KOPT-K1 (cell line): Measurements from ENCODE around the gene FRMD1.

Source experiments
- H3K27ac ChIP-seq: fragments of 200-600 bp; sonication (generic); 2 replicates; pipeline ENCODE4 v1.5.1; 2016; ENCODE audit warnings: antibody characterized with exemption, mild to moderate bottlenecking, low read depth, low read length; ENCODE audit not compliant: poor library complexity, severe bottlenecking
- H3K36me3 ChIP-seq: fragments of 200-600 bp; sonication (generic); 2 replicates; pipeline ENCODE4 v1.5.1; 2017; ENCODE audit warnings: antibody characterized with exemption, mild to moderate bottlenecking, low read length, moderate library complexity; ENCODE audit not compliant: insufficient read depth
- H3K9me3 ChIP-seq: fragments of 200-600 bp; sonication (generic); 2 replicates; pipeline ENCODE4 v1.5.1; 2017; ENCODE audit warnings: antibody characterized with exemption, low read length, mild to moderate bottlenecking; ENCODE audit not compliant: insufficient read depth, poor library complexity, severe bottlenecking

The FRMD1 gene

DNA sequence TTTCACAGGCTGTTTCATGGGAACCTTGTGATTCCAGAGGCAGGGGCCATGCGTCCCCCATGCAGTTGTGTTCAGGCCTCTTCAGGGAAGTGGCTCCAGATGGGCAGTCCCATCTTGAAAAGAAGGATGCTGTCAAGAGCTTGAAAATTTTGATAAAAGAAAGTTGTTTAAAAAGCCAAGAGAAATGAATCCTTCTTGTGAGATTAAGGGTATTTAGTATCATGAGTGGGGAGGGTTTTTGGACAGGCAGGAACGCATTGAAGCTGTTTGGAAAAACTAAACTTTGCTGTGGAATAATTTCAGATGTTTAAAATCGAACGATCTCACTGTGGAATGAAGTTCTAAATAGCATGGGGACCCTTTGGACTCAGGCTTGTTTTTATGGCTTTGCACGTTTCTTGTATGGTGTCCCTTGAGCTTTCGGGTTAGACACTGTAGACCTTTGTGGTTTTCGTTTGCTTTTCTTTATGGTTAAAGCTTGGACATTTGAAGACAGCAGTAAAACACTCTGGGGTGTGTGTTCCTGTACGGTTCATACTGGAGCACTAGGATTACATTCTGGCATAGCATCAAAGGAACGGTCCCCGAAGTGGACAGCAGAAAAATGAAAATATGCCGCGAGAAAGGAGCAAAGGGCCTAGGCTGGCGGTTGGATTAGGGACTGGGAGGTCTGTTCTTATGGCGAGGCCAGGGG, 63.4 kb downstream of the FRMD1 start:
- Histone ChIP-seq H3K27ac (no peak overlapping the region), H3K9me3 (peaks cover 37% of the 10 kb centered on the region), H3K36me3 (no peaks in the 10 kb centered on the region)

DNA sequence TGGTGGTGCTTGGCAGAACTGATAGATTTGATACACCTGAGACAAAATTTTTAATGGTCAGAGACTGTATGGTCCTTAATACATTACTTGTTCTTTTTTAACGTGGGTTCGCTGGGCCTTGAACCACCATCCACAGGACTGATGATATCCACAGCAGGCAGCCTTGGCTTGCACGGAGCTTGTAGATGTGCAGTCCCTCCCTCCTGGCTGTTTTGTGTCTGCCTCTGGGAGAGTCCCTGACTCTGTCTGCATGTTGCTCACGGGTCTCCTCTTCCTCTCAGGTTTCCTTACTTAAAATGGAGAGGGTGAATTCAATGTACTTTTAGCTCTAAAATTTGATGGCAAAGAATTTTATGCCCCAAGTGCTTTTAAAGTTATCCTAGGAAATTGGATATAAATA, 64.0 kb downstream of the FRMD1 start:
- Histone ChIP-seq H3K27ac (no peak overlapping the region), H3K36me3 (no peaks in the 10 kb centered on the region), H3K9me3 (peaks cover 38% of the 10 kb centered on the region)

DNA sequence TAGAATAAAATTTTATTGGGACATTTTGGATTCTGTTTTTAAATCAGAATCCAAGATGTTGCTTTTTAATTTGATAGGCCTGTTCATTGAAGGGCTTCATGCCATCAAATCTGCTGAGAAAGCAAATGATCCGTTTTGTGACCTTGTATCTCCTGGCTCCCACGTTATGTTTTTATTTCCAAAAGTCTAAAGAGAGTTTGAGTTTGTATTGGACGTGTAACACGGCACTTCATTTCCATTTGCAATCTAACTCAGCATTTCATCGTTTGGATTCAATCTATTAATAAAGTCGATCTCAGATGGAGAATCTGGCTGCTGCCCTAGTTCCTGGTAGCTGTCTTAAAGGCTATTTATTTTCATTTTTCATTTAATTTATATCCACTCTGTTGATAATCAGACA, 64.6 kb downstream of the FRMD1 start:
- Histone ChIP-seq H3K27ac (no peak overlapping the region), H3K36me3 (no peaks in the 10 kb centered on the region), H3K9me3 (peaks cover 38% of the 10 kb centered on the region)

DNA sequence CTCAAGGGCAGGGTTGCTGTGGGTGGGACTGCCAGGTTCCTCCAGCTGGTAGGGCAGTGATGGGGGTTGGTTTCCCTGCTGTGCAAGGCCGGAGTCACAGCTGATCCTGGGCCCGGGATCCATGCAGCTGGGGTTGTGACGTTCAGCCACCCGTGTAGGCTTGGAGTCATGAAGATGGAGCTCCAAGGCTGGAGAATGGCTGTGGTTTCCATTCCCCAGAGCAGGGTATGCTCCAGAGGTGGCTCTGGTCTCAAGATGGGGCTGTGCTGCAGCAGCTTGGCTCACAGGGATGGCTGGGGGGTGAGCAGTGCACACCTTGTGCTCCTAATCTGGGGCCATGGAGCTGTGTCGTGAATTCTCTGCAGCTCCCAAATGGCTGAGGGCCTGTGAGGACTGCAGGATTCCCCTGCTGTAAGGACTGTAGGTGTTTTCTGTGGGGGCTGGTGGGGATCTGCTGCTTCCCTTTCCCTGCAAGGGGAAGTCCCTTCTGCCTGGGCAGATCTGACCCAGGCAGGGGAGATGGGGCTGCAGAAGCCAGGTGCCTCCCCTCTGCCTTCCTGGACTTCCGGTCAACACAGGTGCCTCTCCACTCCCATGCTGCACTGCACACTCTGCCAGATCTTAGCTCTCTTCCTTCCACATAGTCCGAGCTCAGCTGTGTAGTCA, 65.6 kb downstream of the FRMD1 start:
- Histone ChIP-seq H3K27ac (no peak overlapping the region), H3K9me3 (peaks cover 38% of the 10 kb centered on the region), H3K36me3 (no peaks in the 10 kb centered on the region)

DNA sequence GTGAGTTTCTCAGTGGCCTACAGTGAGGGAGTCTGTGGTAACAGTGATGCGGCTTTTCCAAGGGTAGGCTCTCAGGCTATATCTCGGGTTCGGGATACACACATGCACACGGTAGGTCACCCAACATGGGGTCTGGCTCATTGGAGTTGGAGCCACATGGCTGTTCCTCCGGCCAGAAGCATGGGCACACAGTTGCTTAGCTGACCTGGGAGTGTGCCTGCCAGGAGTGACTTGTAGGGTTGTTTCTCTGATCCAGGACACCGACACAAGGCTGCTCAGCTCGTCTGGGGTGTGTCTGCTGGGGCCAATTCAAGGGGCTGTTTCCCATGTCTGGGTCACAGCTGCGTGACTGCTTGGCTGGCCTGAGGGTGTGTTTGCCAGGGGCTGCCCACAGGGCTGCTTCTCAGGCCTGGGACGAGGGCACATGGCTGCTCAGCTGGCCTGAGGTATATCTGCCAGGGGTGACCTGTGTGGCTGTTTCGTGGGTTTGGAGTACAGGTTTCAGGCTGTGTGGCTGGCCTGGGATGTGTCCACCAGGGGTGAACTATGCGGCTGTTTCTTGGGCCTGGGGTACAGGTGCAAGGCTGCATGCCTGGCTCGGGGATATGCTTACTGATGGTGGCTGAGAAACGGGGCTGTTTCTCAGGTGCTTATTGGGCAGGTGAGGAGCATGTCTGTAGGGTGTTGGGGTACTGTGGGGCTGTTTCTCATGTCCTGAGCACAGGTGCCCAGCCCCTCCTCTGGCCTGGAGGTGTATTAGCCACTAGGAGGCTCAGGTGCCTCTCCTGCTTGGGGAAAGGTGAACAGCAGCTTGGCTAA, 66.4 kb downstream of the FRMD1 start:
- peaks cover 38% of the 10 kb centered on the region for H3K9me3 ChIP-seq
- no peaks in the 10 kb centered on the region for H3K36me3 ChIP-seq
- no peak overlapping the region for H3K27ac ChIP-seq

DNA sequence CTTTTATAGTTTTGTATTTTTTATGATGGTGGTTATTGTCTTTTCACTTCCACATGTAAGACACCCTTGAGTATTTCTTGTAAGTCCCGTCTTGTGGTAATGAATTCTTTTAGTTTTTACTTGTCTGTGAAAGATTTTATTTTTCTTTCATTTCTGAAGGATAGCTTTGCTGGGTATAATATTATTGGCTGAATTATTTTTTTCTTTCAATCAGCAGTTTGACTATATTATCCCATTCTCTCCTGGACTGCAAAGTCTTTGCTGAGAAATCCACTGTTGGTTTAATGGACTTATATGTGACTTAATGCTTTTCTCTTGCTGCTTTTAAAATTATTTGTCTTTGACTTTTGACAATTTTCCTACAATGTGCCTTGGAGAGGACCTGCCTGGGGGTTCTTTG, 67.7 kb downstream of the FRMD1 start:
- H3K9me3 ChIP-seq, result peaks cover 38% of the 10 kb centered on the region
- H3K27ac ChIP-seq, result no peak overlapping the region
- no peaks in the 10 kb centered on the region for H3K36me3 ChIP-seq

DNA sequence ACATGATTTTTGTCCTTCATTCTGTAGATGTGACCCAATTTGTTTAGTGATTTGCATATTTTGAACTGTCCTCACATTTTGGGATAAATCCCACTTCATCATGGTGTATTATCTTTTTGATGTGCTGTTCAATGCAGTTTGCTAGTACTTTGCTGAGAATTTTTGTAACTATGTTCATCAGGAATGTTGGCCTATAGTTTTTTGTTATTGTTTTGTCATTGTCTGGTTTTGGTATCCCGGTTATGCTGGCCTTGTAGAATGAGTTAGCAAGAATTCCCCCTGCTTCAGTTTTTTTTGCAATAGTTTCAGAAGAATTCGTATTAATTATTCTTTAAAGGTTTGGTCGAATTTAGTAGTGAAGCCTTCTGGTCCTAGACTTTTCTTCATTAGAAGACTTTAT, 69.7 kb downstream of the FRMD1 start:
- no peak overlapping the region for H3K27ac ChIP-seq
- H3K36me3 ChIP-seq, result no peaks in the 10 kb centered on the region
- peaks cover 31% of the 10 kb centered on the region for H3K9me3 ChIP-seq

DNA sequence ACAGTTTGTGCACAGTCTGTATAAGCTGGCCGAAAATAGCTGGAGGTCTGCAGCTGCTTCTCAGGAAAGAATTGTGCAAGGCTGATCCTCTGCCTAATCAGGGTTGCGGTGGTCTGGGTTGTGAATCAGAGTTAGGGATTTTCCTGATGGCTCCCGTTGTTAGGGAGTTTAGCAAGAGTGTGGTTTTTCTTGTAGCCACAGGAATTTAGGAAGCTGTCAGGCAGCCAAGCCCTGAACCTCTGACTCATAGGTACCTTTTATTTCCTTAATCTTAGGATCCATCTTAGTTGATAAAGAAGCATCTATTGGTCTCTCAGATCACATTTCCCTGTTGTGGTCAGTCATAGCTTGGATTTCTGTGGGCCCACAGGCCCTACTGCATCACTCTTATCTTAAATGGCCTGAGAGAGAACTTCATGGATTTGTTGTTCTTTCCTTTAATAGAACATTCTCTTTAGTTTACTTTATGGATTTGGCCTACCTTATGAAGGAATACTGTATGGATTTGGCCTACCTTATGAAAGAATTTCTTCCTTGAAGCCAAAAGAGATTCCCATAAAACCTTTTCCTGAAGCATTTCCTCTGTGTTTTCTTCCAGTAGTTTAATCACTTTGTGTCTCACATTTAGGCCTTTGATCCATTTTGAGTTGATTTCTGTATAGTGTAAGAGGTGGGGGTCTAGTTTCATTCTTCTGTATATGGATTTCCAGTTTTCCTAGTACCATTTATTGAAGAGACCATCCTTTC, 71.2 kb downstream of the FRMD1 start:
- Histone ChIP-seq H3K9me3 (peaks cover 21% of the 10 kb centered on the region), H3K36me3 (no peaks in the 10 kb centered on the region), H3K27ac (no peak overlapping the region)

DNA sequence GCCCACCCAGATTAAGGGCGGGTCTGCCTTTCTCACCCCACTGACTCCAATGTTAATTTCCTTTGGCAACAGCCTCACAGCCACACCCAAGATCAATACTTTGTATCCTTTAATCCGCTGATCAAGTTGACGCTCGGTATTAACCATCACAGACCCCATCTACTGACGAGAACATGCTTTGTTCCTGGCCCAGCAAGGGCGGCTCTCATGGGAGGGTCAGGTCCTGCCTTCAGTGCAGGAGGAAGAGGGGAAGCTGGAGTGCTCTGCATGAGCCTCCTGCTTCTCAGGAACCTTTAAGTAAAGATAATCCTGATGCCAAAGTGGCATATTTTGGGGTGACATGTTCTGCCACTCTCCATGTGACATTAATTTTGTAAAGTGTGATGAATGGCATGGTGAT, 73.2 kb downstream of the FRMD1 start:
- Histone ChIP-seq H3K27ac (no peak overlapping the region), H3K9me3 (peaks cover 3% of the 10 kb centered on the region), H3K36me3 (no peaks in the 10 kb centered on the region)

DNA sequence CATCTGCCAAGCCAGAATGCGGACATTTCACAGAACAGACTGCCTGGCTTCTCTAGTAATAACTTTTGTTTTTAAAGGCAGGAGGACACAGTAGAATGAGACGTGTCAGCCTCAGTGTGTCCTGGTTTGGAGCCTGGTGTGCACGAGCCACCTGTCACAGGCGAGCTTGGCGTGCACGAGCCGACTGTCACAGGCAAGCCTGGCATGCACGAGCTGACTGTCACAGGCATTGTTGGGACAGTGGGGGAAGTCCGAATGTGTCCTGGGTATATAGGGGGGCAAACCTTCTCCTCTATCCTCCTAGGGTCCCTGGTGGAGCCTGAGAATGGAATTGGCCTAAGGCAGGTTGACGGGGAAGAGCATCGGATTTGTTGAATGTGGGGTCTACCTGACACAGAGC, 74.1 kb downstream of the FRMD1 start:
- Histone ChIP-seq H3K36me3 (no peaks in the 10 kb centered on the region), H3K9me3 (no peaks in the 10 kb centered on the region), H3K27ac (no peak overlapping the region)

DNA sequence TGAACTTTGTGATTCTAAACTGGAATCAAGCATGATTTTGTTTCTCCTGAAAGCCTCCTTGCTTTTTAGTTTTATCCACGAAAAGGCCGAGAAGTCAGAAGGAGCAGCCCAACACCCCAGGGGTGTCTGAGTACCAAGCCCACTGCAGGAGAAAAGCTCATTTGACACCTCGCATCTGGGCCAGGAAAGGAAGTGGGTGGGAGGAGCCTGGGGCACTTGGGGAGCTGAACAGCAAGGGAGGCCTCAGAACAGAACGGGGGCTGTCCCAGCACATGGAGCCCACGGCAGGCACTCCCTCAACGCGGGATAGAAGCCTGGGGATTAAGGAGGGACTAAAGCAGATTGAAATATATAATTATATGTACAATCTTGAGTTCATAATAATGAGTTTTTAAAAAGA, 75.0 kb downstream of the FRMD1 start:
- no peak overlapping the region for H3K27ac ChIP-seq
- no peaks in the 10 kb centered on the region for H3K36me3 ChIP-seq
- H3K9me3 ChIP-seq, result no peaks in the 10 kb centered on the region
